HL-60/S4 treated with retinoic acid at 250 ng/mL for 4 days and 3 days (cell line): ENCODE measurements around the gene TMEM86A.

Source experiments
- in situ Hi-C: fragments of 300-500 bp; cut with MboI; formaldehyde crosslinking; loops from 2 replicates; pipeline ENCODE4 v1.7.0; 2022; ENCODE audit warnings: low sequenced_read_pairs

Gene TMEM86A

DNA sequence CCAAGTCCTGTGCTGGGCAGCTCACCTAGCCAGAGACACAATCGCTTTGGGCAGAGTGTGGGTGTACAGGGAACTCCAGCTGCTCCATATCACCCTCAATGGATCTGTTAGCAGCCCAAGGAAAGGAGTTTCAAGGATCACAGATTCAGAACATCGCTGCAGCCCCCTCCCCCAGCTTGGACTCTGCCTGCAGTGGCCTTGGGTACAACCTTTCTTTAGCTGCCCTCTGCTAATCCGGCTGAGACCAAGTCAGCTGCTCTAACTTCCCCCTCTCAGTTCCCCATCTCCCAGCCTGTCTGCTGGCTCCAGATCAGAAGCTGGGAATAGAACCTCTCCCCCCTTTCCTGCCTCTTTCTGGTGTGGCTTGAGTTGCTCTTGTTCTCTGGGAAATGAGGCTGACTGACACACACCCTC lies 1.3 kb downstream of the TMEM86A start:
- in situ Hi-C loops, result no loop called here

- in situ Hi-C loops, result no loop called here
Observed at GRCh38 chr11:18700375-18700774, 1.8 kb downstream of the TMEM86A start.

DNA sequence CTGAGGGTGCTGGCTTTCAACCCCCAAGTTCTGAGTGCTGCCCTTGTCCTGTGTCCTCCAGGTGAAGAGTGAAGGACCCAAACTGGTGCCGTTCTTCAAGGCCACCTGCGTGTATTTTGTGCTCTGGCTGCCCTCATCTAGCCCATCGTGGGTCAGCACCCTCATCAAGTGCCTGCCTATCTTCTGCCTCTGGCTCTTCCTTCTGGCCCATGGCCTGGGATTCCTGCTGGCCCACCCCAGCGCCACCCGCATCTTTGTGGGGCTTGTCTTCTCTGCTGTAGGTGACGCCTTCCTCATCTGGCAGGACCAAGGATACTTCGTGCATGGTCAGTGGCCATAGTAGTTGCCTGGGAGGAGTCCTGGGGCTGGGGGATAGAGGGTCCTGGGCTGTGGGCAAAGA lies 2.3 kb downstream of the TMEM86A start:
- in situ Hi-C loops, result no loop called here

DNA sequence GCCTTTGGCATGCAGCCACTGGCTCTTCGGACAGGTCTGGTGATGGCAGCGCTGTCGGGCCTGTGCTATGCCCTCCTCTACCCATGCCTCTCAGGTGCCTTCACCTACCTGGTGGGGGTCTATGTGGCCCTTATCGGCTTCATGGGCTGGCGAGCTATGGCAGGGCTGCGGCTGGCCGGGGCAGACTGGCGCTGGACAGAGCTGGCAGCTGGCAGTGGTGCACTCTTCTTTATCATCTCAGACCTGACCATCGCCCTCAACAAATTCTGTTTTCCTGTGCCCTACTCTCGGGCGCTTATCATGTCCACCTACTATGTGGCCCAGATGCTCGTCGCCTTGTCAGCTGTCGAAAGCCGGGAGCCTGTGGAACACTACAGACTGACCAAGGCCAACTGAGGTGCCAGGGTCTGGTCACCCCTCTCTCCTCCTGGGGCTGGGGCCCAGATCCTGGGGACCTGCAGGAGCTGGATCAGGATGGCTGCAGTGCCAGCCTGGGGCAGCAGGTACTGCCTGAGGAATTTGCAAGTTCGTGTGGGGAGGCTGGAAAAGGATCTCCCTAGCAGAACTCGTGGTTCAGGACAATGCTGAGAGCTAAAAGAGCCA lies 3.1 kb downstream of the TMEM86A start:
- in situ Hi-C loops, result no loop called here

- in situ Hi-C loops, result no loop called here
Observed at GRCh38 chr11:18703001-18703763, 4.6 kb downstream of the TMEM86A start.

DNA sequence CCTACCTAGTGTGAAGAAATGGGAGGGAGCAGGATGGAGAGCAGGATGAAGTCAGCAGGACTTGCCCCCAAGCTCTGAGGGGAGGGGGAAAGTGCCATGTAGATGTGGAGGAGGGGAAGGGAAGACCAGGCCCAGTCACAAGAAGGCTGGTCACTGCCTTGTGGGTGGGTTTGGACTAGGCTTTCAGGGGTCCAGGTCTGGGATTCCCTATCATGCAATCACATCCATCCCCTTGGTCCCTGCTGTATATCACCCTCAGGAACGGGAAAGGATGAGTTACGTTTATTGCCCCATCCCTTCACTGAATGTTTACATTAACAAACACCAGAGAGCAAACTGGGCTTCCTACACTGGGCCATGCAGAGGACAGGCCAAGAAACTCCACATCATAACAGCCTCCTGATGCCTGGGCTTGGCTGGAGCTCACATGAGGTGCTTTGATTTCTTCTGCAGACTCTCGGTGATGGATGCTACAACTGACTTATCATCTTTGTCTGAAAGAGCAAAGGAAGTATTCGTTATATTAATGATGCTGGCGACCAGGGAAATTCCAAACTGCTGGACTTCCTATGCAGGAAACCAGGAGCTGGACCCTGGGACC lies 5.6 kb downstream of the TMEM86A start:
- in situ Hi-C loops, result no loop called here

- in situ Hi-C loops, result no loop called here
Observed at GRCh38 chr11:18704698-18705097, 6.1 kb downstream of the TMEM86A start.

GRCh38 chr11:18705651-18706281 lies 7.2 kb downstream of the TMEM86A start:
- in situ Hi-C loops, result no loop called here

GRCh38 chr11:18706330-18707243 lies 8.0 kb downstream of the TMEM86A start:
- in situ Hi-C loops, result no loop called here

DNA sequence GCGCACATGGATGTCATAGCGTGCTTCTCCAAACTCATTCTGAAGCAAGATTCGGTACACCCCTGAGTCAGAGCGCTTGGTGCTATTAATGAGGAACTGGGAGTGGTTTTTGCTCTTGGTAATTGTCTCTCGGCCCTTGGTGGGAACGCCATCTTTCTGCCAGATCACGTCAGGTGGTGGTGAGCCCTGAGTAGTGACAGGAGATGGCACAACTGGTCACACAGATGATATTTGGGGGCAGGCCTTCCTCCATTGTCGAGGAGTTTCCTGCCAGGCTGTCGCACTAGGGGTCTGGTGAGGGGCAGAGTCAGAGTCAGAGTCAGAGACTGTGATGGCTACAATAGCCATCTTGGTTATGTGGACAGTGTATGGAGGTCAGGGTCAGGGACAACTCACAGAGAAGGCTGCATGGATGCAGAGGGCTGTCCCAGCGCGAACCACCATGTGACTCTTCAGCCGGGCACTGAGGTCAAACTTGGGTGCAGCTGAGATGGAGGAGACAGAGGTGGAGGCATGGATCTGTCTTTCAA lies 9.3 kb downstream of the TMEM86A start:
- in situ Hi-C loops, result no loop called here

DNA sequence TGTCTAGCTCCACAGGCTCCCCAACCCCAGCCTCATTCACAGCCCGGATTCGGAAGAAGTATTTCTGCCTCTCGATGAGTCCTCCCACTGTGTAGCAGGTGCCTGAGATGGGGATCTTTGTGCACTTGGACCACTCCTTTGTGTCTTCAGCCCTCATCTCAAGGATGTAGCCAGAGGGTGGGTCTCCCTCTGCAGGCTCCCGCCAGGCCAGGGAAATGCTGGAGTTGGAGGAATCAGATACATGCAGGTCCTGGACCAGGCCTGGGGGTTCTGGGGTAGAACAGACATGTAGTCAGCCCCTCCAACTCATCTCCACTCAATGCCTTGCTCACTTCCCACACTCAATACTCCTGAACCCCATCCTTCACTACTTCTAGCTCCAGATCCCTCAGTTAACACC lies 10.8 kb downstream of the TMEM86A start:
- in situ Hi-C loops, result no loop called here

DNA sequence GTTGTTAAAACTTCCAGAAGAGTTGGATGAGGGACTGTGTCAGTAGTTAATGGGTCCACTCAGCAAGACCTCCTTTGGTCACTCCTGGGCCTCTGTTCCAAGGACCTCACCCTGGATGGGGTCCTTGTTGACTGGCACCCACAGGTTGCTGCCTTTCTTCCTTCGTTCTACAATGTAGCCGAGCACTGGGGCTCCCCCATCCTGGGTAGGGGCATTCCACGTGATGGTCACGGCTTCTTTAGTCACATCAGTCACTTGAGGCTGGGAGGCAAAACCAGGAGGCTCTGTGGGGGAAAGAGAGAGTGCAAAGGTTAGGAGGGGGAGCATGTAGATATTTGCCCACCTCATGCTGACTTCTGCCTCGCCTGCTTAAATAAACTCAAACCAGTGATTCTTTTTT lies 12.0 kb downstream of the TMEM86A start:
- in situ Hi-C loops, result no loop called here

DNA sequence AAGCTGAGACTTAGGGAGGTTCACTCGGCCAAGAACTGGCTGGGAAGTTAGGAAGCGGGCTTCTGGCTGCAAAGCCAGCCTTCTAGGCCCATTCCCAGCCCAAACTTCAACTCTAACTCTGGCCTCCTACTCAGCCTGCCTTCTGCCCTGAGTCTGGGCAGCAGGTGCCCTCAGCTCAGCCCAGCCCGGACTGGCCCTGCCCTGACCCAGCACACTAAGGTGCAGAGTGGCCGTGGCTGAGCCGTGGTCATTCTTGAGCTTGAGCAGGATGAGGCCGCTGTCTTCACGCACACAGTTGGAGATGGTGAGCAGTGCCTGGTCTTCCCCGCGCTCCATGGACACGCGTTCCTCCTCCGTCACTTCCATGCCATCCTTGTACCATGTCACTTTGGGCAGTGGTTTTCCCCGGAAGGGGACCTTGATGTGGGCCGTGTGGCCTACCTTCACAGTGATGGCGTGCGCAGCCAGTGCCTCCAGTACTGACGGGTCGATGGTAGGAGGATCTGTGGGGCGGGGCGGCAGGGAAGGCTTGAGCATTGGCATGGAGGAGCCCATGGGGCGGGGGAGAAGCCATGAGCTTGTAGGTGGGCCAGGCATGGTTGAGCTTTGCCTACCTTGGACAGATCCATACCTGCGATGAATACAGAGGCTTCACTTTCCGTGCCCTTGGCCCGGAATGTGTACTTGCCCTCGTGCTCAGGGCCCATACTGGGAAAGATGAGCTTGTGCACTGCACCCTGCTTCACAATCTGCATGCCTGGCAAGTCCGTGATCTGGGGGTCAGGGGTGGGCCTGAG lies 15.3 kb downstream of the TMEM86A start:
- in situ Hi-C loops, result no loop called here

GRCh38 chr11:18714443-18714780 lies 15.8 kb downstream of the TMEM86A start:
- in situ Hi-C loops, result no loop called here

- in situ Hi-C loops, result no loop called here
Observed at GRCh38 chr11:18715476-18715875, 16.9 kb downstream of the TMEM86A start.

- in situ Hi-C loops, result no loop called here
Observed at GRCh38 chr11:18720091-18720807, 21.7 kb downstream of the TMEM86A start.

DNA sequence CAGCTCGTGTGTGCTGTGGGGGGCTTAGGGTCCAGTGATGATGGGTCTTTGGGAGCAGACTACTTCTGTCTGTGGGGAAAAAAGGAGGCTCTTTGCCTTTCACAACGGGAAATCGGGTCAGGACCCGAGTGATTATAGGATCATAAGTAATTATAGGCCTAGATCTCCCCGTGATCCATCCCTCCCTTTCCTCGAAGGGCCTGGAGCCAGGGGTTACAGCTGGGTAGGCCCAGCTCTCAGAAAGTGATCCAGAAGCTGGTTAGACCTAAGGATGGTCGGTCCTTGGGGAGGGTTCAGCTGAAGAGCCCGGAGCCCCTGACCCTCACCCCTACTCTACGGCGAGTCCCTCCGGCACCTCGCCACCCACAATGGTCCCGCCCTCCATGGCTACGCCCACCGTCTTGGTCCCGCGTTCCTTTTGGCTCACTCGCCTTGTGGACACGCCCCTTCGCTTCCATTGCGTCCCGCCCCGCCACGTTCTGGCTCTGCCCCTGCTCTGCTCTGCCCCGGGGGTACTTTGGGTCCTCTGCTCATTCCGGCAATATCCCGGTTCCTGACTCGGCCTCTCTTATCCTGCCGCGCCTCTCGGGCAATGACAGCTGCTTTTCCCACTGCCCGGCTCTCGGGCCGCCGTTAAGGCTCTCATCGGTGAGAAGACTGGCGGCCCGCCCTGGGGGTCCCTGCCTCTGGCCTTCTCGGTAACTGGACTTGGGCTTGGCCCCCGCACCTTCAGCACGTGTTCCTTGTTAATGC lies 22.4 kb downstream of the TMEM86A start:
- in situ Hi-C loops, result no loop called here

- in situ Hi-C loops, result no loop called here
Observed at GRCh38 chr11:18721561-18722292, 23.1 kb downstream of the TMEM86A start.
